Spleen (tissue), 11 donors: Measurements from ENCODE around the gene CCDC3. TPM values are rescaled to one million over a fixed set of nuclear protein-coding genes. Genes with fewer than 3 reads are reported as not detected.

Experiments used
- DNase-seq: peaks from one replicate; pipeline ENCODE4 v3.0.0-alpha.2; 2020
- H3K27ac ChIP-seq, 8 donors: fragments of 200-600 bp; sonication (generic) in 7 of 8; 1 replicate in 4 of 8; 2 replicates in 4 of 8; pipeline versions ENCODE4 v1.5.0 to v1.8.0; 2016 to 2021; ENCODE audit warnings: inconsistent platforms in 4 of 8, mild to moderate bottlenecking in 4 of 8, moderate library complexity in 1 of 8
- H3K27me3 ChIP-seq, 7 donors: fragments of 200-600 bp; sonication (generic) in 6 of 7; replicated peaks in 1 of 7; 1 replicate in 4 of 7; 2 replicates in 3 of 7; pipeline versions ENCODE4 v1.5.0 to v1.8.0; 2016 to 2021; ENCODE audit warnings: inconsistent platforms in 3 of 7, mild to moderate bottlenecking in 1 of 7
- H3K36me3 ChIP-seq, 6 donors: fragments of 200-600 bp; sonication (generic) in 5 of 6; 1 replicate in 4 of 6; 2 replicates in 2 of 6; pipeline versions ENCODE4 v1.5.0 to v1.8.0; 2016 to 2021; ENCODE audit warnings: inconsistent platforms in 2 of 6
- H3K4me1 ChIP-seq, 6 donors: fragments of 200-600 bp; sonication (generic) in 5 of 6; 1 replicate in 3 of 6; 2 replicates in 3 of 6; pipeline versions ENCODE4 v1.5.0 to v1.8.0; 2016 to 2021; ENCODE audit warnings: inconsistent platforms in 3 of 6
- H3K4me3 ChIP-seq, 8 donors: fragments of 200-600 bp; sonication (generic) in 7 of 8; 1 replicate in 4 of 8; 2 replicates in 4 of 8; pipeline versions ENCODE4 v1.5.0 to v1.8.0; 2016 to 2021; ENCODE audit warnings: inconsistent platforms in 4 of 8, mild to moderate bottlenecking in 4 of 8, moderate library complexity in 2 of 8
- H3K9me3 ChIP-seq, 8 donors: fragments of 200-600 bp; sonication (generic) in 7 of 8; 1 replicate in 4 of 8; 2 replicates in 4 of 8; pipeline versions ENCODE4 v1.5.0 to v1.8.0; 2016 to 2021; ENCODE audit warnings: inconsistent platforms in 4 of 8
- POLR2A ChIP-seq, 3 donors: fragments of 450-650 bp; IDR thresholded peaks; one replicate each; pipeline ENCODE4 v1.5.1; 2017; ENCODE audit warnings: antibody characterized with exemption in 3 of 3, mild to moderate bottlenecking in 1 of 3
- POLR2AphosphoS5 ChIP-seq, 3 donors: sonication (generic); formaldehyde crosslinking; IDR thresholded peaks; one replicate each; pipeline ENCODE4 v1.5.1; 2017; ENCODE audit warnings: antibody characterized with exemption in 3 of 3
- WGBS, 5 donors: extraction: QIAGEN DNeasy Blood & Tissue Kit in 3 of 5; methylation state at CpG; one replicate each; pipeline versions ENCODE4 v1.1.5 to v1.1.7; 2013 to 2018; 5-methylcytosine and 5-hydroxymethylcytosine counted together
- intact Hi-C: fragments of 100-400 bp; cut with DNase I; formaldehyde crosslinking; loops from one replicate; pipeline ENCODE4 v1.15.0; 2023; ENCODE audit warnings: low total_unique reads
- polyA plus RNA-seq, 3 donors: library from polyadenylated mRNA; stranded (reverse); fragments of 200-250 nt; gene quantifications; one replicate each; pipeline ENCODE4 v1.2.1, GENCODE V29; 2013
- total RNA-seq, 7 donors: library from RNA; depleted of rRNA in 3 of 7; stranded (reverse); fragments of >200 nt in 3 of 7; fragmentation: NEBNext Ultra II Directional in 4 of 7; extraction: Animal tissue kit (Norgen Biotek cat#: 25700) in 4 of 7; gene quantifications; one replicate each; pipeline versions ENCODE4 v1.1.0 to v1.2.1, GENCODE V29; 2016 to 2021
- TF ChIP-seq, protein P1 (sequence below), 11 experiments: fragments of 200-600 bp in 7 of 11; fragments of 450-650 bp in 4 of 11; sonication (generic) in 4 of 11; IDR thresholded peaks in 8 of 11; conservative IDR thresholded peaks in 3 of 11; 1 replicate in 7 of 11; 2 replicates in 4 of 11; pipeline versions ENCODE4 v1.4.0 to v1.8.0; 2016 to 2021; ENCODE audit warnings: antibody characterized with exemption in 11 of 11, inconsistent platforms in 4 of 11, mild to moderate bottlenecking in 1 of 11
- donor health status: healthy with polysubstance abuse.
- donor health status: DM: no; HTN: no; CAD: no; lungs with moderate emphysema.
- donor health status: DM: no; HTN: no; CAD: no.
- donor health status: Bipolar disorder and iron deficiency.
- donor health status: healthy.
- donor health status: DM: no; HTN: no; CAD: no.
- donor health status: DM: yes; HTN: yes; CAD: no.

The CCDC3 gene
- total and polyA plus RNA-seq, 10 donors: 4.7 to 36.9 (median 26.8) TPM

- H3K9me3 ChIP-seq: peaks cover 0 to 34% (median 27%) of the 10 kb centered on the region in 8 donors
These were observed 25.4 kb upstream of the CCDC3 start for GRCh38 chr10:13026873-13027272.

DNA sequence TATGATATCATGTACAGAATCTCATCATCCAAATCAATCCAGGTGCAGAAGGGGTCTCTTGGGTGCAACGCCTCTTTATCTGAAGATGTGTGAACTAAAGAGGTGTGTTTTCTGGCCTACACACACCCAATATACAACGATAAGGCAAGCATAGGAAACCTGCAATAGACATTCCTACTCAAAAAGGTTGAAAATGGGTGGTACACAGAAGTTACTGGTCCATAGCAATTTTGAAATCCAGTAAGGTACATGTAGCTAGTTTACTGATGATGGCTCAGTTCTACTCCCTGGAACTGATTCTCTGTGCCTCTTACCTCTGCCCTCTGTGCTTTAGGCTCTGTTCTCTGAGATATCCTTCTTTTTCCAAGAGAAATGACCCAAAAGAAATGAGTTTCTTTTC lies 22.2 kb upstream of the CCDC3 start:
- 68 to 87% (median 83%) methylated on average over 2 of the region's 2 CpGs for WGBS, 5 donors
- H3K27me3 ChIP-seq: peaks cover 0 to 2% (median 0%) of the 10 kb centered on the region in 7 donors
- H3K4me3 ChIP-seq: no peak overlapping the region
- TF ChIP-seq, protein P1, sequence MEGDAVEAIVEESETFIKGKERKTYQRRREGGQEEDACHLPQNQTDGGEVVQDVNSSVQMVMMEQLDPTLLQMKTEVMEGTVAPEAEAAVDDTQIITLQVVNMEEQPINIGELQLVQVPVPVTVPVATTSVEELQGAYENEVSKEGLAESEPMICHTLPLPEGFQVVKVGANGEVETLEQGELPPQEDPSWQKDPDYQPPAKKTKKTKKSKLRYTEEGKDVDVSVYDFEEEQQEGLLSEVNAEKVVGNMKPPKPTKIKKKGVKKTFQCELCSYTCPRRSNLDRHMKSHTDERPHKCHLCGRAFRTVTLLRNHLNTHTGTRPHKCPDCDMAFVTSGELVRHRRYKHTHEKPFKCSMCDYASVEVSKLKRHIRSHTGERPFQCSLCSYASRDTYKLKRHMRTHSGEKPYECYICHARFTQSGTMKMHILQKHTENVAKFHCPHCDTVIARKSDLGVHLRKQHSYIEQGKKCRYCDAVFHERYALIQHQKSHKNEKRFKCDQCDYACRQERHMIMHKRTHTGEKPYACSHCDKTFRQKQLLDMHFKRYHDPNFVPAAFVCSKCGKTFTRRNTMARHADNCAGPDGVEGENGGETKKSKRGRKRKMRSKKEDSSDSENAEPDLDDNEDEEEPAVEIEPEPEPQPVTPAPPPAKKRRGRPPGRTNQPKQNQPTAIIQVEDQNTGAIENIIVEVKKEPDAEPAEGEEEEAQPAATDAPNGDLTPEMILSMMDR (IDR thresholded peaks at IDR 0.05 in 8 of 11, conservative IDR thresholded peaks at IDR 0.05 in 3 of 11): no peak
- TF ChIP-seq POLR2A (IDR thresholded peaks at IDR 0.05) (no peak), POLR2AphosphoS5 (IDR thresholded peaks at IDR 0.05) (no peak)
- intact Hi-C loops: no loop called here
- H3K4me1 ChIP-seq: no peaks in the 10 kb centered on the region
- peaks cover 0 to 34% (median 27%) of the 10 kb centered on the region in 8 donors for H3K9me3 ChIP-seq
- H3K36me3 ChIP-seq: no peaks in the 10 kb centered on the region
- no peak for DNase-seq
- no peak overlapping the region for H3K27ac ChIP-seq

More at GRCh38 chr10:13026873-13027272, 25.4 kb upstream of the CCDC3 start:
- Histone ChIP-seq H3K4me1 (no peaks in the 10 kb centered on the region), H3K27ac (no peak overlapping the region), H3K4me3 (no peak overlapping the region), H3K27me3 (peaks cover 0 to 2% (median 0%) of the 10 kb centered on the region in 7 donors), H3K36me3 (no peaks in the 10 kb centered on the region)
- TF ChIP-seq, protein P1 (IDR thresholded peaks at IDR 0.05 in 8 of 11, conservative IDR thresholded peaks at IDR 0.05 in 3 of 11): no peak
- TF ChIP-seq POLR2AphosphoS5 (IDR thresholded peaks at IDR 0.05): no peak
- intact Hi-C loops: no loop called here
- DNase-seq: no peak
- 55 to 63% (median 57%) methylated on average over 5 of the region's 5 CpGs for WGBS, 5 donors

- intact Hi-C loops: no loop called here
- H3K36me3 ChIP-seq: no peaks in the 10 kb centered on the region
- whole genome bisulfite sequencing, 5 donors: 67 to 73% (median 69%) methylated on average over 8 of the region's 8 CpGs
- TF ChIP-seq POLR2A (IDR thresholded peaks at IDR 0.05) (no peak), POLR2AphosphoS5 (IDR thresholded peaks at IDR 0.05) (no peak)
- TF ChIP-seq, protein P1 (IDR thresholded peaks at IDR 0.05 in 8 of 11, conservative IDR thresholded peaks at IDR 0.05 in 3 of 11): no peak
- H3K4me3 ChIP-seq: no peak overlapping the region
- H3K27ac ChIP-seq: no peak overlapping the region
- DNase-seq: no peak
- no peaks in the 10 kb centered on the region for H3K27me3 ChIP-seq
- peaks cover 0 to 23% (median 18%) of the 10 kb centered on the region in 8 donors for H3K9me3 ChIP-seq
- peaks cover 0 to 6% (median 2%) of the 10 kb centered on the region in 6 donors for H3K4me1 ChIP-seq
These were observed 17.8 kb upstream of the CCDC3 start for GRCh38 chr10:13019280-13019679.

DNA sequence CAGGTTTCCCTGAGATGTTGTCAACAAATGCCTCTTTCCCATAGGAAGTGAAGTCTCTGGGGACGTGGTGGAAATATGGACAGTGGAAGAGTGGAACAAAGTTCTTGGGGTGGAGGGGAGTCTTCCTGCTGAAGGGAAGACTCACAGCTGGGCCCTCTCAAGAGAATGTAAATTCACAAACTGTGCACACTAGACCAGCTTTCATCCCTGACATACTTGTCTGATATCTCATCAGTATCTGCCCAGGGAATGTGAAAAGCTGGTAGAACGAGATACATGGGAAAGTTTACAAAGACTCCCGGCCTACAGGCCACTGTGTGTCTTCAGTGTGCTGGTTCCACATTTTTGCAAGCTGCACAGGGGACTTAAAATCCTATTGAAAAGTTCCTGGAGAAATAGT lies 16.7 kb upstream of the CCDC3 start:
- TF ChIP-seq POLR2AphosphoS5 (IDR thresholded peaks at IDR 0.05): no peak
- TF ChIP-seq, protein P1 (IDR thresholded peaks at IDR 0.05 in 8 of 11, conservative IDR thresholded peaks at IDR 0.05 in 3 of 11): no peak
- TF ChIP-seq POLR2A (IDR thresholded peaks at IDR 0.05): no peak
- no peaks in the 10 kb centered on the region for H3K27me3 ChIP-seq
- WGBS, 5 donors: 52 to 80% (median 69%) methylated on average over 3 of the region's 3 CpGs
- H3K9me3 ChIP-seq: peaks cover 0 to 13% (median 8%) of the 10 kb centered on the region in 8 donors
- H3K4me1 ChIP-seq: peaks cover 0 to 6% (median 2%) of the 10 kb centered on the region in 6 donors
- intact Hi-C loops: no loop called here
- no peak for DNase-seq
- H3K36me3 ChIP-seq: no peaks in the 10 kb centered on the region
- no peak overlapping the region for H3K4me3 ChIP-seq
- no peak overlapping the region for H3K27ac ChIP-seq
